GM19467 (cell line): Measurements from ENCODE around the gene SIRT1.
A peak's percentile ranks its signal among the peaks of the same experiment; 100 is the strongest.
"Not testable (repeated sequence)": the region's sequence is repeated elsewhere in the genome, so short reads cannot be mapped to it uniquely, and the experiment has no call there.

Source experiments
- ATAC-seq: cut with Tn5 transposase; IDR thresholded peaks from one replicate; pipeline ENCODE4 v1.9.1; 2021; ENCODE audit warnings: mild to moderate bottlenecking, moderate library complexity; ENCODE audit not compliant: unreplicated experiment

SIRT1 gene

GRCh38 chr10:67875340-67876238, 8.9 kb upstream of the SIRT1 start:
- no peak for ATAC-seq

GRCh38 chr10:67877421-67877820, 7.0 kb upstream of the SIRT1 start:
- not testable (repeated sequence) for ATAC-seq

GRCh38 chr10:67878133-67878532, 6.3 kb upstream of the SIRT1 start:
- ATAC-seq, result no peak

GRCh38 chr10:67883710-67884312, 645 bp upstream of the SIRT1 start:
- ATAC-seq, result no peak

- ATAC-seq, result peak; percentile 54
These were observed 600 bp downstream of the SIRT1 start for GRCh38 chr10:67884842-67885670.

- ATAC-seq, result no peak
These were observed 9.2 kb downstream of the SIRT1 start for GRCh38 chr10:67893637-67894036.

- ATAC-seq, result no peak
These were observed 19.1 kb downstream of the SIRT1 start for GRCh38 chr10:67903581-67903980.

GRCh38 chr10:67912331-67912946, 28.0 kb downstream of the SIRT1 start:
- ATAC-seq, result no peak

GRCh38 chr10:67914777-67915340, 30.4 kb downstream of the SIRT1 start:
- ATAC-seq, result no peak

- no peak for ATAC-seq
These were observed 32.7 kb downstream of the SIRT1 start for GRCh38 chr10:67917169-67917568.

GRCh38 chr10:67917679-67918078, 33.2 kb downstream of the SIRT1 start:
- ATAC-seq, result no peak

GRCh38 chr10:67921065-67921464, 36.6 kb downstream of the SIRT1 start:
- ATAC-seq, result no peak

GRCh38 chr10:67923551-67923950, 39.1 kb downstream of the SIRT1 start:
- ATAC-seq, result no peak

GRCh38 chr10:67924136-67924535, 39.7 kb downstream of the SIRT1 start:
- no peak for ATAC-seq

GRCh38 chr10:67925449-67926005, 41.1 kb downstream of the SIRT1 start:
- ATAC-seq, result no peak

- no peak for ATAC-seq
These were observed 42.5 kb downstream of the SIRT1 start for GRCh38 chr10:67926951-67927350.

GRCh38 chr10:67933199-67933598, 48.7 kb downstream of the SIRT1 start:
- ATAC-seq, result no peak

- no peak for ATAC-seq
These were observed 49.9 kb downstream of the SIRT1 start for GRCh38 chr10:67934336-67934735.

GRCh38 chr10:67935223-67935622, 50.8 kb downstream of the SIRT1 start:
- no peak for ATAC-seq

GRCh38 chr10:67936416-67936815, 52.0 kb downstream of the SIRT1 start:
- no peak for ATAC-seq
